HL-60/S4 treated with phorbol 12-myristate 13-acetate at 8.2 ng/mL for 4 days and 3 days (cell line): ENCODE data around the gene SOX11.

ENCODE experiments used
- in situ Hi-C: fragments of 300-500 bp; cut with MboI; formaldehyde crosslinking; loops from 2 replicates; pipeline ENCODE4 v1.15.0; 2022; ENCODE audit warnings: low sequenced_read_pairs

Gene SOX11

GRCh38 chr2:5722236-5722635 lies 30.1 kb downstream of the SOX11 start:
- in situ Hi-C loops = no loop called here

GRCh38 chr2:5723791-5724735 lies 31.9 kb downstream of the SOX11 start:
- in situ Hi-C loops = no loop called here

DNA sequence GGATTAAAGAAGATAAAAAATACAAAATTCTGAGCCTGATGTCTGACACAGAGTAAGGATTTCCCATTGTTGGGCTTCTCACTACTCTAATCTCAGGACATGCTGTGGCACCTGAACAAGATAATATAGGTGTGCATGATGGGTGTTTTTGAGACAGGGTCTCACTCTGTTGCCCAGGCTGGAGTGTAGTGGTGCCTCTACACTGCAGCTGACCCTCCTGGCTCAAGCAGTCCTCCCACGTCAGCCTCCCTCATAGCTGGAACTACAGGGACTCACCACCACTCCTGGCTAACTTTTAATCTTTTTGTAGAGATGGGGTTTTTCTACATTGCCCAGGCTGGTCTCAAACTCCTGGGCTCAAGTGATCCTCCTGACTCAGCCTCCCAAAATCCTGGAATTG lies 32.9 kb downstream of the SOX11 start:
- in situ Hi-C loops = no loop called here

GRCh38 chr2:5725794-5726463 lies 33.7 kb downstream of the SOX11 start:
- in situ Hi-C loops = no loop called here

GRCh38 chr2:5727235-5727634 lies 35.1 kb downstream of the SOX11 start:
- in situ Hi-C loops = no loop called here

- in situ Hi-C loops = no loop called here
Observed at GRCh38 chr2:5729416-5729815, 37.2 kb downstream of the SOX11 start.

- in situ Hi-C loops = no loop called here
Observed at GRCh38 chr2:5730386-5730785, 38.2 kb downstream of the SOX11 start.

- in situ Hi-C loops = no loop called here
Observed at GRCh38 chr2:5734859-5735520, 42.8 kb downstream of the SOX11 start.

GRCh38 chr2:5735521-5735861 lies 43.3 kb downstream of the SOX11 start:
- in situ Hi-C loops = no loop called here

- in situ Hi-C loops = no loop called here
Observed at GRCh38 chr2:5736050-5736449, 43.9 kb downstream of the SOX11 start.

- in situ Hi-C loops = no loop called here
Observed at GRCh38 chr2:5736886-5737285, 44.7 kb downstream of the SOX11 start.

DNA sequence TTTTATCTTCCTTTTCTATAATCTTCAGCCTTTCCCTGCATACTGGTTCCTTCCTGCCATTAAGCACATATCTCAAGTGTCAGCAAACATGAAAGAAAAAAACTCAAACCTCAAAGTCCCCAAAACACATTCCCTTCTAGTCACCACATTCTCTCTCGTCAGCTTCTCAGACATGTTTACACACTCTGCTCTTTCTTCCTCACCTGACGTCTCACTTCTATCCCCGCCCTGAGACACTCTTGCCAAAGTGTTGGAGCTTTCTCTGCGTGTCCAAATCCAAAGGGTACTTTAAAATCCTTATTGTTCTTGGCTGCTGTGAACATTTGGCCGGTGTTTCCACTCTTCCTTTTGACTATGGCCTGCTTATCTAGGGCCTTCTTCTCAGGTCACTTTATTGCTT lies 47.9 kb downstream of the SOX11 start:
- in situ Hi-C loops = no loop called here

DNA sequence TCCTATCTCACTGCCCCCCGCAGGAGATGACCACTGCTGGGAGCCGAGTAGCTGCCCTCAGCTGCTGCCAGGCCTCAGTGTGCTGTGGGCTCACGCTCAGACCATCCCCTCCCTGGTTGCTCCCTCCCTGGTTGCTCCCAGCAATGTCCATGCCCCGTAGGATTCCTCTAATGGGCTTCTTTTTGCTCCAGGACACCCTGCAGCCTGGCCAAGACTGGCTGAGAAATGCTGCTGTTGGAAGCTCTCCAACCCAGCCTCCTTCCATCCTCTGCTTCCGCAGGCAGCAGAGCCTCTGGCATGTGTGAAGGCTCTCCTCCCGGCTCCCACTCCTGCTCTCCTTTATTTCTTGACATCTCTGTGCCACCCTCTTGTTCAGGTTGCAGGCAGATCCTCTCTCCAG lies 48.6 kb downstream of the SOX11 start:
- in situ Hi-C loops = no loop called here

DNA sequence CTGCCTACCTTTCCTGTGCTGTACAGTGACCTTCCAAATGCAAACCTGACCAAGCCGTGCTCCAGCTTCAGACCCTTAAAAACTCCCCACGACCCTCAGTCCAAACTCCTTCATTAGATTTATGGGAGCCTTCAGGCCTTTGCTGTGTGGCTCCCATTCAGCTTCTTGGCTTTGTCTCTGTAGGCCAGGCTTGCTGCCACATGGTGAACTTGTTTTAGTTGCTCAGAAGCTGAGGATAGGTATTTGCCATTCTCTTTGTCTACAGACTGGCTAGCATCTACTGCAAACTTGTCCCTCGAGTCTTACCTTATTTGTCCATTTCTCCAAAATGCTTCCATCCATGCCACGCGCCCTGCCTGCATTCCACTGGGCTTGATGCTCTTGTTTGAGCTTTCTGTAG lies 49.1 kb downstream of the SOX11 start:
- in situ Hi-C loops = no loop called here

GRCh38 chr2:5742126-5742525 lies 49.9 kb downstream of the SOX11 start:
- in situ Hi-C loops = no loop called here

- in situ Hi-C loops = no loop called here
Observed at GRCh38 chr2:5748391-5748790, 56.2 kb downstream of the SOX11 start.

- in situ Hi-C loops = no loop called here
Observed at GRCh38 chr2:5748946-5749345, 56.8 kb downstream of the SOX11 start.

- in situ Hi-C loops = no loop called here
Observed at GRCh38 chr2:5749347-5749746, 57.2 kb downstream of the SOX11 start.
